CD4-positive, alpha-beta T cell treated with Interleukin-1 beta for 1 hour (primary cell): ENCODE measurements around the gene TM9SF4.

Experiments used
- DNase-seq, 2 donors: peaks; one replicate each; pipeline ENCODE4 v3.0.0-alpha.2; 2020 to 2022

Gene TM9SF4, protein sequence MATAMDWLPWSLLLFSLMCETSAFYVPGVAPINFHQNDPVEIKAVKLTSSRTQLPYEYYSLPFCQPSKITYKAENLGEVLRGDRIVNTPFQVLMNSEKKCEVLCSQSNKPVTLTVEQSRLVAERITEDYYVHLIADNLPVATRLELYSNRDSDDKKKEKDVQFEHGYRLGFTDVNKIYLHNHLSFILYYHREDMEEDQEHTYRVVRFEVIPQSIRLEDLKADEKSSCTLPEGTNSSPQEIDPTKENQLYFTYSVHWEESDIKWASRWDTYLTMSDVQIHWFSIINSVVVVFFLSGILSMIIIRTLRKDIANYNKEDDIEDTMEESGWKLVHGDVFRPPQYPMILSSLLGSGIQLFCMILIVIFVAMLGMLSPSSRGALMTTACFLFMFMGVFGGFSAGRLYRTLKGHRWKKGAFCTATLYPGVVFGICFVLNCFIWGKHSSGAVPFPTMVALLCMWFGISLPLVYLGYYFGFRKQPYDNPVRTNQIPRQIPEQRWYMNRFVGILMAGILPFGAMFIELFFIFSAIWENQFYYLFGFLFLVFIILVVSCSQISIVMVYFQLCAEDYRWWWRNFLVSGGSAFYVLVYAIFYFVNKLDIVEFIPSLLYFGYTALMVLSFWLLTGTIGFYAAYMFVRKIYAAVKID

DNA sequence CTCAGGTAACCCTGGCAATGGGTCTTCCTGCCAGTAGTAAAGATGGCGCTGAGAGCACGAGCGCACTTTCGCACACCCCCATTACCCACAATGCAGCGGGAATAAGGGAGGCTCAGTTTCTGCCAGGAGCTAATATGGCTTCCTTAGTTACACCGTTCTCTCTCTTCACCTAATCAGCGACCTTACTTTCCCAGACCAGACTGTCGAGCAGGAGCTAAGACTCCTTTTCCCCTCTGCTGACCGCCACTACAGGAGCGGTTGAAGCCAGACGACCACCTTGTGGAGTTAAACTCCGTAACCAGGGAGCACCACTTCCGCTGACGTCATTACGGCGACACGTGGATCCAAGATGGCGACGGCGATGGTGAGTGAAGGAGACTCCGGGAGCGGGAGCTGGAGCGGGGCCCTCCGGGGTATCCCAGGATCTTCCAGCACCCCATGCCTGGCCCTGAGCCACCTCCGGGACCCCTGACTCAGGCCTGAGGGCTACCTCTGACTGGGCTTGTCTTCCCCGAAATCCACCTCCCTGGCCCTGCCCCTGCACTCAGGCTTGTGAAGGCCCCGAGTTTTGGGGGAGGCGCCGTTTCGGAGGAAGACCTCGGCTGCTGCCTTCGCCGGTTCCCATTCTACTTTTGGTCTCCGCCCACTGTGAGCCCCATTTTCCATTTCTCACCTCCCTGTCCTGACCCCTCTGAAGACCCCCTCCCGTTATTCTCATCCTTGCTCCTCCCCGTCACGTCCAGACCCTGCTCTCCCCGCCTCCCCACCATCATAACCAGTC lies at the start of gene TM9SF4:
Gene TM9SF4 (plus strand): TSS at position 323 of the 781 bp plus-strand sequence. CDS start 27 bp downstream, at position 350.
- DNase-seq: peak; percentile 90 to 94

DNA sequence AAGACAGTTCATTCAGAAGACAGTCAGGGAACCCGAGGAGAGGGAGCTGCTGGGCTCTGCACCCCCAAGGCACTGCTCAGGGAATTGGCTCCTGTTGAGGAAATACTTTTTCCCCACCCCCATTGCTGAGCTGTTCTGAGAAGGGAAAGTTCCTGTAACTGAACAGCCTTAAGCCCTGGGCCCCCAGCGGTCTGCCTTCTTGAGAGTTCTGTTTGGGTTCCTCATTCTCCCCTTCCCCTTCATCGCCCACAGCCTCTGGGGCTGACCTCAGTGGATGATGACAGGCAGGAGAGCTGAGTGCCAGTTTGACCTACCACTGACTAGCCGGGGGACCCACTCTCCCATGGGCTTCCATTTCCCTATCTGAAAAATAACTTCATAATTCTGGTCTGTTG lies 46.7 kb upstream of the TM9SF4 start:
- peak; percentile 28 to 74 for DNase-seq

- peak in 1 of 2 donors; percentile 43 for DNase-seq
Observed at GRCh38 chr20:32063695-32064094, 45.8 kb upstream of the TM9SF4 start.

GRCh38 chr20:32064667-32065066 lies 44.8 kb upstream of the TM9SF4 start:
- DNase-seq: no peak

- DNase-seq: no peak
Observed at GRCh38 chr20:32067234-32067821, 42.2 kb upstream of the TM9SF4 start.

- no peak for DNase-seq
Observed at GRCh38 chr20:32068174-32068573, 41.3 kb upstream of the TM9SF4 start.

- DNase-seq: no peak
Observed at GRCh38 chr20:32069711-32070110, 39.8 kb upstream of the TM9SF4 start.

DNA sequence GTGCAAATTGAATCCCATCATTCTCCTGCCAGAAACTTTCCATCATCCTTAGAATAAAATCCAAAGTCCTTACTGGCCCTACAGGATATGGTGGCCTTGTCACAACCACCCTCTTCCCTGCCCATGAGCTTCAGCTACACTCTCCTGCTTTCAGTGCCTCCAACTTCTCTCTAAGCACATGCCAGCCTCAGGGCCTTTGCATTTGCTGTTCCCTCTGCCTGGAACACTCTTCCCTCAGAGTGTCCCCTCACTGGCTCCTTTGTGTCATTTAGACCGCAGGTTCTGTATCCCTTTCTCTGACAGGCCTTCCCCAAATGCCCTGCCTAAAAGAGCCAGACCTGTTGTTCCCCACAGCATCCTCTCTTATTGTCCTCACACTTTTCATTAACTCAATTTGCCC lies 39.2 kb upstream of the TM9SF4 start:
- DNase-seq: no peak

DNA sequence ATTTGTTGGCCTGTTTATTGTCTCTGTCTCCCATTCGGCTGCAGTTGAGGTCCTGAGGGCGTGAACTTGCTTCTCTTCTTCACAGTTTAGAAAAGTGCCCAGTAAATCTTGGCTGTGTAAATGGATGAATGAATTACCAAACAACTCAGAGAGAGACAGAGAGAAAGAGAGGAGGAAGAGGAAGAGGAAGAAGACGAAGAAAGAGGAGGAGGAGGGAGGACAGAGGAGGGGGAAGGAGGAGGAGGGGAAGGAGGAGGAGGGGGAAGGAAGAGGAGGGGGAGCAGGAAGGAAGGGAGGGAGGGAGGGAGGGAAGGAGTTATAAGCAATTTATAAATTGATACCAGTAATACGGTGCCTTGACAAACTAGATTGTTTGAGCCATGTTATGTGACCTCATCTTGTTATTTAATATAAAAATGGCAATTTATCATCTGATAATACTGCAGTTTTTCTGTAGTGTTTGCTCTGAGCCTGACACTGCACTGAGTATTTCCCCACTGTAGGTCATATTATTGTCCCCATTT lies 38.8 kb upstream of the TM9SF4 start:
- DNase-seq: no peak

GRCh38 chr20:32071395-32072167 lies 37.9 kb upstream of the TM9SF4 start:
- DNase-seq: no peak

DNA sequence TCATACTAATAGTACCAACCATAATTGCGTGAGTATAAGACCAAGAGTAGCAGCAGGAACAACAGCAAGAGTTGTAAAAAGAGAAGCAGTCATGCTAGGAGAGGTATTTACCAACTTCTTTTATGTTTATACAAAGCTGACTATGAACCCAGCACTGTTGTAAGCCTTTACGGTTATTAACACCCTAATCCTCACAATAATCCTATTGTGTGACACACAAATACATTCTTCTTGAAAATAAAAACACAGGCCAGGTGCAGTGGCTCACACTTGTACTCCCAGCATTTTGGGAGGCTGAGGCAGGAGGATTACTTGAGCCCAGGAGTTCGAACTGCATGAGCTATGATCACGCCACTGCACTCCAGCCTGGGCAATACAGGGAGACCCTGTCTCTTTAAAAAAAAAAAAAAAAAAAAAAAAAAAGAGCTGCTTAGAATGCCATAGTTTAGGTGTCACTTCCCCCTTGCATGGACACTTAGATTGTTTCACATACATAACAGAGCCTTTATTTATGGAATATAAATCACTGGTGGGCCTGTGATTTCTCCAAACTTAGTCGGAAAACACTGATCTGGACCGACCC lies 37.3 kb upstream of the TM9SF4 start:
- DNase-seq: no peak

GRCh38 chr20:32075534-32075933 lies 34.0 kb upstream of the TM9SF4 start:
- no peak for DNase-seq

GRCh38 chr20:32077190-32077589 lies 32.3 kb upstream of the TM9SF4 start:
- DNase-seq: no peak

DNA sequence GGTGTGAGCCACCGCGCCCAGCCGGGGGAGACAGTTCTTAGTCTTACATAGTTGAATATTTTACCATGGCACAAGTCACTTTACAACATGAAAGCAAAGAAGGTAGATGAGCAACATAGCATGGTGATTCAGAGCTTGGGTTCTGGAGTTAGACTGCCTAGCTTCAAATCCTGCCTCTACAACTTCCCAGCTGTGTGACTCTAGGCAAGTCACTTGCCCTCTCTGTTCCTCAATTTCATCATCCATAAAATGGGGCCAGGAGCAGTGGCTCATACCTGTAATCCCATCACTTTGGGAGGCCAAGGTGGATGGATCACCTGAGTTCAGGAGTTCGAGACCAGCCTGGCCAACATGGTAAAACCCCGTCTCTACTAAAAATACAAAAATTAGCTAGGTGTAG lies 31.2 kb upstream of the TM9SF4 start:
- DNase-seq: no peak

DNA sequence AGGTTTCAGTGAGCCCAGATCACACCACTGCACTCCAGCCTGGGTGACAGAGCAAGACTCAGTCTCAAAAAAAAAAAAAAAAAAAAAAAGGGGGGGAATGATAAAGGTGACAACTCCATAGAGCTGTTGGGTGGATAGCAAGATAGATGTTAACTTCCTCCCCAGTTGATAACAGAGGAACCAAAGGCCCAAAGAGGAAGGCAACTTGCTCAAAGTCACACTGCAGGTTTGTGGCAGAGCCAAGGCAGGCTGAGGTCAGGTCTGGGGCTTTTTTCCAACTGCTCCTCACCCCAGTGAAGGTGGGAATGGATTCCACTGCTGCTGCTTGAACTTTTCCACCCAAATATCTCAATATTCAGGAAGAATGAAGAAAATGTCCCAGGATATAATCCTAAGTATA lies 30.7 kb upstream of the TM9SF4 start:
- DNase-seq: no peak

GRCh38 chr20:32079655-32080109 lies 29.8 kb upstream of the TM9SF4 start:
- no peak for DNase-seq

GRCh38 chr20:32080783-32081182 lies 28.7 kb upstream of the TM9SF4 start:
- DNase-seq: no peak

DNA sequence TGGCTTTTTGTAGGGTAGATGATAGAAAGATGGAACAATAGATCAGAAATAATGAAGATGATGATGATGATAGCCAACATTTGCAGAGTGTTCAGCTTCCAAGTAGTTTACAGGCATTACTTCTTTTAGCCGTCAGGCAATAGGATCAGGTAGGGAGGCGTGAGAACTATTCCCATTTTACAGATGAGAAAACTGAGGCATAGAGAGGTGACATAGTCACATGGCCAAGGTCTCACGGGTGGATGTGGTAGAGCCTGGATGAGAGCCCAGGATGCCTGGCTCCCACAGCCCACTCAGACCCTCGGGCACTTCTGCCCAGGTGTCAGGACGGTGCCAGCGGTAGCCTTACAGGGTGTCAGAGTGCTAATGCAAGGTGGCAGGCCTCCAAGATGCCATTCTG lies 26.0 kb upstream of the TM9SF4 start:
- no peak for DNase-seq

DNA sequence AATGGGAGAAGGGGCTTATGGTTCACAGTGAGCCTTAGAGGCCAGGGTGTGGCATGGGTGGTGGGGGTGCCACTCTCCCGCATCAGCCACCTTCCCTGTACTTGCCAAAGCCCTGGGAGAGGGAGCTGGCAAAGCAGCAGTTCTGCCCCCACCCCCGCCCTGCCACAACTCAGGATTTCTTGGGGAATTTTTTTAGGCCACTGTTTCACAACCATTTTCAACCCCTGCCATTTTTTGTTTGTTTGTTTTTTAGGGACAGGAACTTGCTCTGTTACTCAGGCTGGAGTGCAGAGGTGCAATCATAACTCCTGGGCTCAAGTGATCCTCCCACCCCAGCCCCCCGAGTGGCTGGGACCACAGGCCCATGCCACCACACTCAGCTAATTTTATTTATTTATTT lies 22.4 kb upstream of the TM9SF4 start:
- no peak for DNase-seq

DNA sequence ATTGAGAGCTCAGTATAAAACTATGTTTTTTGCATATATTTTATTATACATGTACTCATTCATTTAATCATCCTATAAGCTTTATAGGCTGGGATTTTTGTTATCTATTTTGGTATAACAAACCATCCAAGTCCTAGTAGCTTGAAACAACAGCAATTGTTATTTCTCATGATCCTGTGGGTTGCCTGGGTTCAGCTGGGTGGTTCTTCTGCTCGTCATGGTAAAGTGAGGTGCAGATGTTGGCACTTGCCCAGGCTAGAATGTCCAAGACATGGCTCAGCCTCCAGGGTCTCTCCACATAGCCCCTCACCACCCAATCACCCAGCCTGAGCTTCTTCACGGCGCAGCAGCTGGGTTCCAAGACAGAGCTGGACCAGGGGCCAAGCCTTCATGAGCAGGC lies 20.8 kb upstream of the TM9SF4 start:
- DNase-seq: no peak

DNA sequence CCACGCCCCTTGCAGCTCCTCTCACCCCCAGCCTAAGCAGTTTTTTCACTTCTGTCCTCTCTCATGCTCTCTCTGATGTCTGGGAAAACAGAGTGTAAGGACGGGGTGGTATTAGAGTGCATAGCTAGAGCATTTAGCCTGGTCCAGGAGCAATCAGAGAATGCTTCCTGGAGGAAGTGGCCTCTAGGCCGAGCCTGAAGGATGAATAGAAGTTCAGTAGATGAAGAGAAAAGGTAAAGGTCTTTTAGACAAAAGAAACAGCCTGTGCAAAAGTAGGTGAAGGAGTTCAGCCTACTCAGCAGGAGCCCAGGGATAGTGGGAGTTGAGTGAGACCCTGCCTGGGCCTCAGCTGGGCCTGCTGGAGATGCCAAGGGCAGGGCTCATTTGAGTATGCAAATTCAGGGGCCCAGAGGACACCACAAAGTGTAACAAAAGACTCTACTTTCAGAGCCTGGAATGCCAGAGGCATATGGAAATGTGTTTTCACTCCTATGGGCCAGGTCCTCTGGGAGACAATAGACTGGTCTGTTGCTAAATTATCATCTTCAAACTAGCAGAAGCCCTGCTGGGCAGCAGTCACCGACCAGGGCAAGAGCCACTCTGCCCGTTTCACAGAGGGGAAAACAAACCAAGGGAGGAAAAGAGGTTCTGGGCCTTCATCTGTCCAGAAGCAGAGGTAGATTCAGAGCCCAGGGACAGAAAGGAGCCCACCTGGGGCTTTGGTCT lies 19.7 kb upstream of the TM9SF4 start:
- DNase-seq: no peak
